ENCODE measurements around the gene NET1.
"Not testable (repeated sequence)": the region's sequence is repeated elsewhere in the genome, so short reads cannot be mapped to it uniquely, and the experiment has no call there.

The NET1 gene

DNA sequence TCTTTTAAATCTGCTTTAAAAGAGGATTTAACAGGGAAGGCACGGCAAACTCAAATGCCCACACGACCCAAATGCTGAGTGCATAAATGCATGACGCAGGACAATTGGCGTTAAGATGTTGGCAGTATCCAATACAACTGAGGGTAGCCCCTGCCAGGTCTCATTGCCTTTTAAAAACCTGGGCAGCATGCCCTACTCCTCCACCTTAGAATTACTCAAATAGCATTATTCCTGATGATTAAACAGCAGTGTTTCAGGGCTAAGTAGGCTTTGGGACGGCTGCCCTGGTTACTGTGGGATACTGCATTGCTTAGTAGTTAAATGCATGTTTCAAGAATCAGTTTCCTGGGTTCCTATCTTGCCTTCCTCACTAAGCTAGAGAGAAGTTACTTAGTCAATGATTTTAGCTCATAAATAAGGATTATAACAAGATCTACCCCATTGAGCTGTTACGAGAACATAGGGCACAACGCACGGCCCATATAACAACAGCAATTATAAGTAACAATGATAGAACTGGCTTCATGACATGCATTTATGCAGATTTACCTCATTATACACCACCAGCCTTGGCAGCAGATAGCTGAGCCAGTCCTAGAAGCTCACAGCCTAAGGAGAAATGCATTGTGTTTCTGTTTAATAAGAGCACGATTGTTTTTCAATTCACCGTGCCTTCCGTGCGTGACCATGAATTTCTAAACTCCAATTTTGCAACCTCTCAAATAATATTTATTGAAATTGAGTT is 15.6 kb upstream of the NET1 start:
- DNase-seq (ENCODE audit: low spot score): no peak

DNA sequence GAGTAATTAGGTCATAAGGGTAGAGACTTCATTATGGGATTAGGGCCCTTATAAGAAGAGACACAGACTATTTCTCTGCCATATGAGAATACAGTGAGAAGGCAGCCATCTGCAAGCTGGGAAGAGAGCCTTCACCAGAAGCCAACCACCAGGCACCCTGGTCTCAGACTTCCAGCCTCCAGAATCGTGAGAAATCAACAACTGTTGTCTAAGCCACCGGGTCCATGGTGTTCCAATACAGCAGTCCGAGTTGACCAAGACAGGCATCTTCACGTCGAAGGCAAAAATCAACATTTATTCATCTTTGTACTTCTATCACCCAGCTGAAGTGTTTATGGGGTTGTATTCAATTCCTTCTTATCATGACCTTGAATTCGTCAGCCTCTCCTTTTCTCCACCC is 13.0 kb upstream of the NET1 start:
- no peak for DNase-seq (ENCODE audit: low spot score)

DNA sequence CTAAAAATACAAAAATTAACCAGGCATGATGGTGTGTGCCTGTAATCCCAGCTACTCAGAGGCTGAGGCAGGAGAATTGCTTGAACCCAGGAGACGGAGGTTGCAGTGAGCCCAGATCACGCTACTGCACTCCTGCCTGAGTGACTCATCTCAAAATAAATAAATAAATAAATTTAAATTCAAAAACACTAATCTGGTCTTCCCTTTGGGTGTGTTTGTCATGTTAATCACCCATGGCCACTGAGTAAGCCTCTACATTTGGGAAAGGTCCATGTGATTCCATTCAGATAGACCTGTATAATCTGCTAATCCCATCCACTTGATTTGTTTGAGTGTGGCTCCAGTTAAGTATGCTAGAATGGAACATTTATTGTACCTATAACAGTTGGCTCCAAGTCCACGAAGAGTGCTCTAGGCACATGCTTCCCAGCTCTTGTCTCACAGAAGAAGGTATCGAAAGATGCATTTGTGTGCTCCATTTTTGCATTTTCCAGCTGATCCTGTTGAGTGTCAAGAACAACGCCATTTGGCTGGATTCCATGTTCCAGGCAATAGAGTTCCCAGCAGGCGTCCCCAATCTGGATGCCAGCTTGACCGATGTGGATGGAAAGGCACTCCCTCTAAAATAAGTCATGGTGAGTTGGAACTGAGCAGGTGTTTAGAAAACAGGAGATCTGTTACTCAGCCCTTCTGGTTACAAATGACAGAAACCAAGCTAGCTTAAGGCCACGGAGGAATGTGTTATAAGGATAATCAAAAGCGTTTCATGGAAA is 11.7 kb upstream of the NET1 start:
- no peak for DNase-seq (ENCODE audit: low spot score)

DNA sequence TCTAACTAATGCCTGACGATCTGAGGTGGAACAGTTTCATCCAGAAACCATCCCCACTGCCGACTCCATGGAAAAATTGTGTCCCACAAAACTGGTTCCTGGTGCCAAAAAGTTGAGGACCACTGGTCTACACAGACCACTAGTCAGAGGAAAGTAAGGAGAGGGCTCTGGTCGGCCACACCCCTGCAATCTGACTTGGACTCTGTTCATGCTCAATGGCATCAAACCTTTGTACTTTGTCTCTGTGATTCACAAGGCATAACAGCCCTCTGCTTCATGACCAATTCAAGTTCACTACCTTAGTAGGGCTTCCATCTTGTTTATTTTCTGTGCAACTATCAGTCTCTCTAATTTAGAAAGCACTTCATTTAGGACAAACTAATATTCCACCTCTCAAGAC is 9.6 kb upstream of the NET1 start:
- DNase-seq (ENCODE audit: low spot score): no peak

DNA sequence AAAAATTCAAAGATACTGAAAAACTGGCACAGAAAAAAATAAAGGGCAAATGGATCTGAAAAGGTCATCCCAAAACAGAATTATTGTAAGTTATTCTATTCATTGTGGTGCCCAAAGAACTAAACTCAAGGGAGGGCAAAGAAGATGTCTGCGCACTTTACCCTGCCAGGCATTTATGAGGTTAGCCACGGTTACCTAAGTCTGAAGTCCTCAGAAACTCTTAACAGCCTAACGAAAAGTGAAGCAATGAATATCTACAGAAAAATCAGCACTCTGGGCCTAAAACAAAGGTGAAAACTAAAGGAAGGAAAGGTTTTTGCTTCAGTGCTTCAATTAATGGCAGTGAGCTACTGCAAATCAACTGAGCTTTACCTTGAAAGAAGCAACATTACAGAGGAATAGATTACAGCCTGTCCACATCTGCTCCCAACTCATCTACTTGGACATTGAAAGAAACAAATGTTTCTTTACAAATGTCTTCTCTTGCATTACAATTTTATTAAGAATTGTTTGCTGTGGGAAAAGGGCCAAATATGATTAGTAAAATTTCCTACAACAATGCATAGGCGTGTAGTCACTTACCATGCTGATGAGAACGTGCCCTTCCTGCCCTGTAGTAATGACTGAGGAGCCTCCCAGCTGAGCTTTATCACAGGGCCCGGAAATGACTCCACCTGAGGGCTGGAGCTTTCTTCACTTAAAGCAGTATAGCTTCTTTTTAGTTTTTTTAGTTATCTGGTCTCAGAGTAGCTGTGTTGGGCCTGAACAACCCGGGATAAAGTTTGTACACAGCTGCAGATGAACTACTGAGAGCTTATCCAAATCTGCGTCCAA is 7.9 kb upstream of the NET1 start, which contains the start of gene TUBAL3:
Gene TUBAL3, minus strand, starts transcription at position 621 of the 834 bp plus-strand sequence. Its CDS starts 36 bp downstream, at position 585.
- no peak for DNase-seq (ENCODE audit: low spot score)

DNA sequence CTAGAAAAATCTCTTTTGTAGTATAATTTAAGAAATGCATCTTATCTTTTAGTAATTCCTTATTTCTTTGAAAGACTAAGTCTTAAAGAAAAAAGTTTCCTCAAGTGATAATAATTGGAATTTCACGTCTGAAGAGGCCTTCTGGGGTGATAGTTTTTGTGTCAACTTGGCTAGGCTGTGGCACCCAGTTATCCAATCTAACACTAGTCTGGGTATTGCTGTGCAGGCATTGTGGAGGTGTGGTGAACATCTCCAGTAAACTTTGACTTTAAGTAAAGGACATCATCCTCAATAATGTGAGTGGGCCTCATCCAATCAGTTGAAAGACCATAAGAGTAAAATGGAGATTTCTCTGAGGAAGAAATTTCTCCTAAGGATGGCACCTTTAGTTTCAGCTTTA is 5.4 kb upstream of the NET1 start:
- no peak for DNase-seq (ENCODE audit: low spot score)

DNA sequence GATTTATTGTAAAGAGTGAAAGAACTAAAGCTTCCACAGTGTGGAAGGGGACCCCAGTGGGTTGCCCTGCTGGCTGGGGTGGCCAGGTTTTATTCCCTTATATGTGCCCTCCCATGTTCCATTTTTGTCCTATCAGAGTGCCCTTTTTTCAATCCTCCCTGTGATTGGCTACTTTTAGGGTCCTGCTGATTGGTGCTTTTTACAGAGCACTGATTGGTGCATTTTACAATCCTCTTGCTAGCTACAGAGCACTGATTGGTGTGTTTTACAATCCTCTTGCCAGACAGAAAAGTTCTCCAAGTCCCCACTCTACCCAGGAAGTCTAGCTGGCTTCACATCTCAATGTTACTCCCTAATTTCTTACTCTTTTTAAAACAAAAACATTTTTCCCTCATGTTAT is 1.6 kb upstream of the NET1 start:
- not testable (repeated sequence) for DNase-seq (ENCODE audit: low spot score)

DNA sequence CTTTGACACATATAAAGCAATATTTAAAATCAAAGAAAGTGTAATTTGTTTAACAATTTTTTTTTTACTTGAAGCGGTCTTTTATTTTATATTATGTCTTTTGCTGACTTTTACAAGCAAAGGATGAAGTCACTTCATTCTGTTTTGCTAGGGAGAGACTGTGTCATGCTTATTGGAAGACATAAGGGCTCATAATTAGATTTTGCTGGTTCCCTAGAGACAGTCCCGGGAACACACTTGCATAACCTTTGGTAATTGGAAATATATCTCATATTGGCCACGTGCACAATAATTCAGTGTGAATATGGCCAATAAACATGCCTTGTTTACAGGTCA is 448 bp upstream of the NET1 start:
- no peak for DNase-seq (ENCODE audit: low spot score)

DNA sequence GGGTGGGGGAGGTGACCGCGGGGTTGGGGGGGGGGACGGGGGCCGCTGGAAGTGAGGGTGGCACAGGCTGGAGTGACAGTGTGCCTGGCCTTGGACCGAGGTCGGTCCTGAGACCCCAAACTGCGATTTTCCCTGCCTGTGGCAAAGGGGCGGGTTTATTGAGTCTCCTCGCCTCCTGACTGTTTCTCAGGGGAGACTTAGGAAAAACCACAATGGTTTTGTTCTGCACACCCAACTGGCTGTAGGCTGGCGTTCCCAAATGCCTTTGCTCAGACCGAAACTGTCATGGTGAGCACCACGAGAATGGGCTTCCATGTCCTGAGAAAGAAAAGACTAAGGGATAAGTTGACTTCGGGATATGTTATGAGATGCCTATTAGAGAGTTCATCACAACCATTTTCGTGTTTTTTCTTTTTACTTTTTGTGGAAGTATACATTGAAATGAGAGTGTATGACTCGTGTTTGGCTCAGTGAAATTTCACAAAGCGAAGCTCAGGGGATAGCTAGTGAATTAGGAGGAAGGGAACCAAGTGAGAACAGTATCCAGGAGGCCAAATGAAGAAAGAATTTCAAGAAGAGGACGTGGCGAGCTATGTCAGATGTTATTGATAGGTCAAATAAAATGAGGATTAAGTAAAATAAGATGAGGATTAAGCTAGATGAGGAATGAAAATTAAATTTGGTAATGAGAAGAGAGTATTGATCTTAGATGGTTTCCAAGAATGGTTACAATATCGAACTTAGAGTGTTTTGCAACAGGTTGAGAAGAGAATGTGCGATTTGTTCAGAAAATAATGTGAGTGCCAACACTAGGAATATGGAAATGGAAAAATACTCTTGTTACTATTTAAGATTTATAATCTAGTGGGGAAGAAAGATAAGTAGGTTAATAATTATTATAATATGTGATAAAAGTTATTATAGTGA is 918 bp downstream of the NET1 start:
- DNase-seq (ENCODE audit: low spot score): no peak

DNA sequence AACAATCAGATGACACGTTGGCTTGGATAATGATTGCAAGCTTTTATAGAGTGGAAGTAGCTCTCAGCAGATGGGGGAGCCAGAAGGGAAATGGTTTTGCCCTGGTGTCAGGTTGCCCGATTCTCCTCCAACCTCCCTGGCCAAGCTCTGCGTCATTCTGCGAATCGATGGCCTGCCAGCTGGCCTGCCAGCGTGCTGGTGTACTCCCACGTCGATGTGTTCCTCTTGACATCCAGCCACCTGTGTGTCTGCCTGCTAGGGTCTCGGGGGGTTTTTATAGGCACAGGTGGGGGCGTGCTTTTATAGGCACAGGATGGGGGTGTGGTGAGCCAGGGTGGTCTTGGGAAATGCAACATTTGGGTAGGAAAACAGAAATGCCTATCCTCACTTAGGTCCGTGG is 4.6 kb downstream of the NET1 start:
- DNase-seq (ENCODE audit: low spot score): no peak

DNA sequence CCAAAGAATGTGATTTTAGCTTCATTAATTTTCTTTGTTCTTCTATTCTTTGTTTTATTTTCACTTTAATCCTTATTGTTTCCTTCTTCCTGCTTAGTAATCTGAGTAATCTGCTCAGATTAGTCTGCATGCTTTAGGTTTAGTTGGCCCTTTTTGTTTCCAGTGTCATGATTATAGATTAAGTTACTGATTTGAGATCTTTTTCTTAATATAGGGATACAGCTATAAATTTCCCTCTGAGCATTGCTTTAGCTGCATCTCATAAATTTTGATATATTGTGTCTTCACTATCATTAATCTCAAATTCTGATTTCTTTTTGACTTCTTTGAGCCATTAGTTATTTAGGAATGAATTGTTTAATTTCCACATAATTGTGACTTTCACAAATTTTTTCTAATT is 6.2 kb downstream of the NET1 start:
- no peak for DNase-seq (ENCODE audit: low spot score)

DNA sequence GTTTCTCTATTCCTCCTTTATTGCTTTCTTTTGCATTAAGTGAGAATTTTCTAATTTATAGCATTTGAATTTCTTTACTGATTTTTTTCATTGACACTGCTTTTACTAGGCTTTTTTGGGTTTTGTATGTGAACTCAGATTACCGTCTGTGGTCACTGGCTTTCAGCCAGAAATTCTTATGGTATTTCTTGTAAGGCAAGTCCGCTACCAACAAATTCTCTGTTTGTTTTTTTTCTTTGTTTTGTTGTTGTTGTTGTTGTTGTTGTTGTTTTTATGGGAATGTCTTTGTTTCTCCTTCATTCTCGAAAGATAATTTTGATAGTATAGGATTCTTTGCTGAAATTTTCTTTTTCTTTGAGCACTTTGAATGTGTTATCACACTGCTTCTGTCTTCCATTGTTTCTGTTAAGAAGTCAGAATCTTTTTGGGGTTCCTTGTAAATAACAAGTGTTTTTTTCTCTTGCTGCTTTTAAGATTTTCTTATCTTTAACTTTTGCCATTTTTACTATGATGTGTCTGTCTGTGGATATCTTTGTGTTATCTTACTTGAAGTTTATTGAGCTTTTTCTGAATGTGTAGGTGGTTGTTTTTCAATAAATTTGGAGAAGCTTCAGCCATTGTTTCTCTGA is 7.2 kb downstream of the NET1 start:
- no peak for DNase-seq (ENCODE audit: low spot score)

DNA sequence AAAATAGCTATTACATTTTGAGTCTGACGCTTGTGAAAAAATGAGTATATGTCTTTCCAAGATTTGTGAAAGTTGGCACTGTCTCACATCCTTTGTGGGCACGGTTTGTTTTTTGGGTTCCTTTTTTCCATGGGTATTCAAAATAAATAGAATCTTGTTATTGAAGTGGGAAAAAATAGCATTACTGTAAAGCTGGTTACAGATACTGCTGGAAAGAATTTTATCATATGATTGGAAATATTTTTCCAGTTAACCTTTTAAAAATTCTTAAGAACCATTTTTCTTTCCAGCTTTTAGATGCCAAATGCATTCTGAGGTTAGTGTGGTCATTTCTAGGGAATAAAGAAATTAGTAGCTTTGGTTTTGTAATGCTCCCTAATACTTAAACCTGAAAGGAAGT is 11.4 kb downstream of the NET1 start:
- no peak for DNase-seq (ENCODE audit: low spot score)

DNA sequence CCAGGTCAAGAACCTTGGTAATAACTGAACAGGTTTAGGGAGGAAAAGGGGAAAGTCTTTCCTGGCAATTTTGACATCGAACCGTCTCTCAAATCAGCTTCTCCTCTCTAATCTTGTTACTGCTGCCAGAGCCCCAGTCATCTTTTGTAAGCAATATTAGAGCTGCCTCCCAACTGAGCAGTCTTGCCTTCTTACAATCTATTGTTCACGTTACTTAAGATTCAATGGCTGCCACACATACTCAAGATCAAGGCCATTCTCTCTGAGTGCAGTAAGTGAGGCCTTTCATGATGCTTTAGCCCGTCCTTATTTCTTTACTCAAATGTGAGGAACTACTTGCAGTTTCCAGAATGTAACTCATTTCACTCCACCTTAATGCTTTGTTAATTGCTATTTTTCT is 12.4 kb downstream of the NET1 start:
- DNase-seq (ENCODE audit: low spot score): no peak

DNA sequence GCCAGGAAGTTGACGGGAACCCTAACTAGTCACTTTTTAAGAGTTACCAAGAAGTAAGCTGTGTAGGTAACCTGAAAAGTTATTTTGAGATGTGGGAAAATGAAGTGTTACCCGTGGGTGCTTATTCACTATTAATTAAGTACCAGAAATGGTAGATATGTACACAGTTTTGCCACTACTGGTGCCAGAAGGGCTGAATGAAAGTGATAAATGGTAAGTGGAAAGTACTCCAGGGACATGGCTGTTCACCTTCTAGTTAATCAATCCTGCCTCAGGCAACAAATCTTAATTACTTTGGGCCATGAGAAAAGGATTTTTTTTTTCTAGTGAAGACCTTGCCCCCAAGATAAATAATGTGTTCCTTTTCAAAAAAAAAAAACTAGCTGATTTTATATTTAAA is 15.8 kb downstream of the NET1 start:
- no peak for DNase-seq (ENCODE audit: low spot score)

DNA sequence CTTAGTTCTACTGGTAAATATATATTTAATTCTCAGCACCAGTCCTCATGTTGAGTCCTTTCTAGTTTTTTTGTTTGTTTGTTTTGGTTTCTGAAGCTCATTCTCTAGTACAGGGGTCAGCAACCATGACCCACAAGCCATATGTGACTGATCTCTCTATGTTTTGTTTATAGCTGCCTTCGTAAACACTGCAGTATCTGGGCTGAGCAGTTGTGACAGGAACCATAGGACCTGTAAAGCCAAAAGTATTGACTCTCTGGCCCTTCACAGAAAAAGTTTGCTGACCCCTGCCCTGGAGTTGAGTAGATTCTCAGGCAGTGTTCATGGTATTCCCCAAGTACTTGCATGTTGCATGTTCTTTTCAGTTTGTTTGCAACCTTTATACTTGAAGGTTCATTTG is 20.8 kb downstream of the NET1 start:
- no peak for DNase-seq (ENCODE audit: low spot score)

DNA sequence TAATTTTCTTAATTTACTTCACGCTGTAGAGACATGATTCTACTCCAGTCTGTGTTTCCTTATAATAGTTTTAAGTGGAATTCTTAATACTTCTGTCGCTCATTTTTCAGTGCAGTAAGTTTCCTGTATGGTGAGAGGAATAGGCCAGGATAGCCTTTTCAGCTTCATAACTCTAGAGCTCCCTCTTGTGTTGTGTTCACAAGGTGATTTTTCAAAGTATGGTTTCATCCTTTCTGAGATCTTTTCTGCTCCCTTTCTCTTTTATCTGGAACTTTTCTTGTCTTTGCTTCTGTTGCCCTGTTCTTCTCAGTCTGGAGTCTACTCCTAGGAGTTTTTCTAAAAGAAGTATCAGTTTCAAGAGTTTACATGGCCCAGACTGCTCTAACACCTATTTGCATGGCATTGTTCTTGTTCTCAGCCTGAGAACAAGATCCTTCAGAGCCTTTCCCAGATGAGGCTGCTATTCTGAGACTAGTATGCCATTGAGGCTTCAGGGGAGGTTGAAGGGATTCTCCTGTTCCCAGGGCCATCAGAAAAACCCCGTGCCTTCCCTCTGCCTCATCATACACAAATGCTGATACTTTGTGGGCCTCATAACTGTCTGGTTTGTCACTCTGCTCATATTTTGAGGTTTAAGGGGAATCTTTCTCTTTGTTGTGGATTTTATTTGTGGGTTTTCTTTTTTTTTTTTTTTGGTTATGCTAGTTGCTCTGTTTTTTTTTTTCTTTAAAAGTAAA is 21.8 kb downstream of the NET1 start:
- DNase-seq (ENCODE audit: low spot score): peak; percentile 48

DNA sequence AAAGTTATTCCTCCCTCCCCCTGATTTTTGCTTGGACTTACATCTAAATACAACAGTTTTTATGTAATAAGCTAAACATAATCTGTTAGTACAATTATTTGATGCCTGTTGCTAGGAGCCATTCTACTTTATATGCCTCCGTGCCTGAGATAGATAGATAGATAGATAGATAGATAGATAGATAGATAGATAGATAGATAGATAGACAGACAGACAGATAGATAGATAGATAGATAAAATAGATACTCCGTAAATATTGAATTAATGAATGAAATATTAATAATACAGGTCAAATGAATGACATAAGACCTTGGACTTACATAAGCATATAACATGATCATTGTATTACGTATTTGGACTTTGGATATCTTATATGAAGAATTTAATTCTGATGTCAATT is 23.0 kb downstream of the NET1 start:
- DNase-seq (ENCODE audit: low spot score): no peak

DNA sequence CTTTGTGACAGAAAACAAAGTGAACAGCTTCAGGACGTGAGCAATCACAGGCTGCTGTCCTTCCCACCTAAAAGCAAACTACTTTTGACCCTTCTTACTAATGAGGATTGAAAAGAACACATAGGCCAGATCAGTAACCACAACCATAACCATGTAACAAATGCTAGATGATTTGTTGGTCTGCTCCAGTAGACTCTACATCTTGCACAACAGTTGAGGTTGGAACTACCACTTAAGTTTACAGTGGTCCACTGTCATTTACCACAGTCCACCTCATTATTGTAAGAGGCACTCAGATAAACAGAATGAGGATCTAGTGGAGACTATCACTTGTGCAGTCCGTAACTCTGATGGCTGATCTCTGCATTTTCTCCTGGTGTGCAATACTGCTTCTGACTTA is 27.8 kb downstream of the NET1 start:
- DNase-seq (ENCODE audit: low spot score): no peak

DNA sequence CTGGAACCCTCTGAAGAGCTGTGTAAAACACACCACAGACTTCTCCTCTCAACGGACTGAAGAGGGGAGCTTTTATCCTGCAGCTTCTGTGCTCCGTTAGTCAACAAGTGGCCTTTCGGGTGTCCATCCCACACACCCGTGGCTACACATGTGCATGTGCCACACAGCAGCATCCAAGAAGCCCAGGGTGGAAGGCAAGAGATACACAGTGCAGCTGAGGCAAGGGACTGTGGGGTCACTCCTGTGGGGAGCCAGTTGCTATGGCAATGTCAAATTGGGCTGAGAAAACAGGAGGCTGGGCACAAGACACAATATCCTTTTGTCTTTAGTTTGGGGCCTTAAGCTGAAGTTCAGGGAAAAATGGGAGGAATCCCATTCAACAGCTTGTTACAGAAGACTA is 28.7 kb downstream of the NET1 start:
- no peak for DNase-seq (ENCODE audit: low spot score)

All from CD4-positive, alpha-beta T cell treated with Interleukin-2 at 100 ng/mL for 4 hours (primary cell).